Measurements from ENCODE around the gene SLC39A3.
A peak's percentile ranks its signal among the peaks of the same experiment; 100 is the strongest.
"Not testable (repeated sequence)": the region's sequence is repeated elsewhere in the genome, so short reads cannot be mapped to it uniquely, and the experiment has no call there.

The SLC39A3 gene

DNA sequence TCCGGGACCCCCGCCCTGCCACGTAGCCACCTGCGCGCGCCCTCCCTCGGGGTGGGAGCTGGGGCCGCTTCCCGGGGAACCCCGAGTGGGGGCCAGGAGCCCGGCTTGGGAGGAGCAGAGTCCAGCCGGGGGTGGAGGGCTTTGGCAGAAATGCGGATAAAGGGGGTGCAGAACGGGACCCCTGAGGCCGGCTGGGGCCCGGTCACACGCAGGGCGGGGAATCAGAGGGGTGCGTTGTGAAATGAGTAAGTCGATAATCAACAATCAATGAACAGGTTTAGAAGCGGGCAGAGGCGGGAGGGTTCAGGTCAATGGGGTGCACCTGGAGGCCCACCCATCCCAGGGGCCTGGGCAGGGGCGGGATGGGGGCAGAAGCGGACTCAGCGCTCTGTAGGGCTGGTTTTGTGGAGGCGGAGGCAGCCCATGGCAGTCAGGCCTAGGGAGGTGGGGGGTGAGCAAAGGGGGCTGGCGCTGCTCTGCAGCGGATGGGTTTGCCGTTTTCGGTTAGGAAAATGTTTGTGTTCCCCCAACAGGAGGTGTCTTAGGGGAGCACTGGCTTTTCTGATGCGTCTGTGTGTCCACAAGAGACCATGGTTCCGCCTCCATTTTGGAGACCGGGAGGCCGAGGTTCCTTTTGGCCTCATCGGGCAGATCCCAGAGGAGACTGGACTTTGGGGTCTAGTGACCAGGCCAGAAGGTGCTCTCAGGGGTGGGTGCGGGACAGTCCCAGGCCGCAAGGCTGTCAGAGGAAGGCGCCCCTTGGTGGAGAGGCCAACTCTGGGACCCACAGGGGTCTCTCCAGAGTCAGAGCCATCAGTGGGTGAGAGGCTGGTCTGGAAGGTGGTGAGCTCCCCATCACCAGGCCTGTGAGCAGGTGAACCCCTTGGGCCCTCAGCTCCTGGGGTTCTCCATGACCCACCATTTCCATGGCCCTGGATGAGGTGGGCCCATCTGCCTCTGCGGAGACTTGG is 18.0 kb downstream of the SLC39A3 start:
- no peak for DNase-seq

DNA sequence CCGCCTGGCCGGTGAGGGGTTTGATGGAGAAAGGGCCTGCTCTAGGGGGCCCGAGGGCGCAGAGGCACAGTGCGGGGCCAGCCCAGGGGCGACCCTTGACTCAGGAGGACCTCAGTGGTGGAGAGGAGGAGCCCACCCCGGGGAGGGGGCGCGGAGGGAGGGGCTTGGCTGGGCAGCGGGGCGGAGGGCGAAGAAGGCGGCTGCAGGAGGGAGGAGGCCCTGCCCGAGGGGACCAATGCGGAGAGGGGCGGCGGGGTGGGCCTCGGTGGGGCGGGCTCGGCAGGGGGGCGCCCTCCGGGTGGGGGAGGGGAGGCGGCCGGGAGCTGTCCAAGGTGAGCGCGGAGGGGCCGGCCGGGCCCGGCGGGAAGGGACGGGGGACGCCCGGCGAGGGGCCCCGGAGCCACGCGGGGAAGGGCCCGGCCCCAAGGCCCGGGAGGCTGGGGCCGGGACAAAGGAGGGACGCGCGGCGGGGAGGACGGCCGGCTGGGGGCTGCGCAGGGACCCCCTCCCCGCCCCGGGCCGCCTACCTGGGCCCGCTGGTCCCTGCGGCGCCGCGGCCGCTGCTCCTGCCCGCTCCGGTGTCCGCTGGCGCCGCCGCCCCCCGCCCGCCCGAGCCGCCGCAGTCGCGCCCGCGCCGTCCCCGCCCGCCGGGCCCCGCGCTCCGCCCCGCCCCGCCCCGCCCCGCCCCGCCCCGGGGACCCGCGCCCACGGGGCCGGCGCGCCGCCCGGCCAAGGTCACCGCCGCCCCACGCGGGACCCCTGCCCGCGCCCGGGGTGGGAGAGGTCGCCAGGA is 18.8 kb downstream of the SLC39A3 start, which contains the start of gene DIRAS1:
Gene DIRAS1 (minus strand): TSS at position 596 of the 793 bp plus-strand sequence. CDS start 3,566 bp downstream, outside the sequence.
- DNase-seq: no peak

DNA sequence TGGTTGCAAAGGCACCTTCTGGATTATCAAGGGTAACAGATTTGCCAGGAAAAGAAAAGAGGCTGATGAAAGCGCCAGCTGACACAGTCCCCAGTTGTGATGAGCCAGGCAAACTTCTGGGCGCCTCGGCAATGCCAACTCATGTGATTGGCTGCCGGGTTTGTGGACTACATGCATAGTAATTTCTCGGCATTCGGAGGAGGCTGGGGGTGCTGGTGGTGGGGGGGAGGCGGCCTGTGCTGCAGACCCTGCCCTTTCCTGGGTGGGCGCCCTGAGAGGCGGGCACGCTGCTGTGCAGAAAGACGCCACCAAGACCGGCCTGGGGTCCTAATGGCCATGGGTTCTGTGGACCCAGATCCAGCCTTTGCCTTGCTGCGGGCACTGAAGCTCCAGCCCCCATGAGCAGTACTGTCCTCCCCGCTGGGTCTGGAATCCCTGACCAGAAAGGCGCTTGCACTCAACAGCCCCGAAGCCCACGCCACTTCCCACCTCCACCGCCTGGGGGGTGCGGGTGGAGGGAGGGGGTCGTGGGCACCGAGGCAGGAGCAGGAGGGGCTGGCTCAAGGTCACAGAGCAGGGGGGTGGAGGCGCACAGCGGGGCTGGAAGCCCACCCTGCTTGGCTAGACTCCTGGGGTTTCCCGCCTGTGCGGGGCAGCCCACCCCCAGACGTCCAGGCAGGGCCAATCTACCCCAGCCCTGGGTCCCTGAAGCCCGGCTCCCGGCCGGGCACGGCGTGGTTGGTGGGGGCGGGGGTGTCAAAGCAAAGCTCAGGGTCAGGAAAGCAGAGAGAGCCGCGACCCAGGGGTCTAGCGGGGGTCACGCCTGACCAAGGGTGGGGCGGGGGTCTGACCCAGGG is 19.7 kb downstream of the SLC39A3 start:
- DNase-seq: peak; percentile 13

DNA sequence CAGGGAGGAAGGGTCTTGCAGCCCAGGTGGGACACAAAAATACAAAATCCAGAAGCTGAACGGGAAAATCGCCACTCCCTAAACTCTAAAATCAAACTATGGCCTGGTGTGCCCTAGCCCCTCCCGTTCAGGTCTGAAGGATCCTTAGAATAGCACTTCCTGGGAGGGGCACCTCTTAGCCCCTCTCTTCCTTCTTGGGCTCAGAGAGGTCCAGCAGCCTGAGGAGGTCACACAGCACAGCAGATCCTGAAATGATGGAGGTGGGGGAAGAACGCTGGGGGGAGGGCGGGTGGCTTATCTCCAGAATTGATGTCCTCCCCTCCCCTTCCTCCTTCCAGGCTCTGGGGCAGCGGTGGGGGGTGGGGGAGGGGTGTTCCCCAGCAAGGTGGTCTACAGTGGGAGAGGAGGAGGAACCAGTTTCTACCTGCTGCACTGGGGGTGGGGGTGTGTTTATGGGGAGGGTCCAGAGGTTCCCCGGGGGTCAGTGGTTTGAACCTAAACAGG is 20.5 kb downstream of the SLC39A3 start:
- DNase-seq: no peak

DNA sequence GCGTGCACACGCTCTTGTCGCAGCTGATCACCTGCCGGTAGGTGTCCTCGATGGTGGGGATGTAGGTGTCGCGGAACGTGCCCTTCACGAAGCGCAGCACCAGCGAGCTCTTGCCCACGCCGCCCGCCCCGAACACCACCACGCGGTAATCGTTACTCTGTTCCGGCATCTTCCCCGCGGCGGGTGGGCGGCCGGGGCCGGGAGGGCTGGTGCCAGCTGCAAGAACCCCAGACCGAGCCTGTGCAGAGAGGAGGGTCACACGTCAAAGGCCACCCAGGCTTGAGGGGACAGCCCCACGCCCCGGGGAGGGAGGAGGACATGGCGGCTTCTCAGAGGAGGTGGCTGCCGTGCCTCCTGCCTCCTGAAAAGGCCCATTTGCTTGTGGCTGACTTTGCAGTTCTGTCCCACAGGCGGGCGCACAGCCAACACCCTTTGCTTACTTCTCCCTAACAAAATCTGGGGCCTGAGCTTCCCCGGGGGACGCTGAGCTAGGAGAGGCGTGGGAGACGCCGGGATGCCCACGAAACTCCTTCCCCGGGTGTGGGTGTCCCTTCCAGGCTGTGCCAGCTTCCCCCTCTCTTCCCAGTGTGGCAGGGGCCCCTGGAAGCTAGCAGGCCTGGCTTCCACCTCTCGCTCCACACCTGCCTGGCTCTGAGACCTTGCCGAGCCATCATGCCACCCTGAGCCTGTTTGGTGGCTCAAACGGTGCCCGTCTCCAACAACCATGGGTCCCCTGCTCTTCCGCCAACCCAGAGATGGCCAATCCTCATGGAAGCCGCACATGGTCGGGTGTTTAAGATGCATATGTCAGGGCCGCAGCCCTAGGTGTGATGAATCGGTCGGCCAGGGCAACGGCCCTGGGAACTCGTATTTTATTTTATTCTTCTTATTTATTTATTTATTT is 21.9 kb downstream of the SLC39A3 start:
- no peak for DNase-seq

DNA sequence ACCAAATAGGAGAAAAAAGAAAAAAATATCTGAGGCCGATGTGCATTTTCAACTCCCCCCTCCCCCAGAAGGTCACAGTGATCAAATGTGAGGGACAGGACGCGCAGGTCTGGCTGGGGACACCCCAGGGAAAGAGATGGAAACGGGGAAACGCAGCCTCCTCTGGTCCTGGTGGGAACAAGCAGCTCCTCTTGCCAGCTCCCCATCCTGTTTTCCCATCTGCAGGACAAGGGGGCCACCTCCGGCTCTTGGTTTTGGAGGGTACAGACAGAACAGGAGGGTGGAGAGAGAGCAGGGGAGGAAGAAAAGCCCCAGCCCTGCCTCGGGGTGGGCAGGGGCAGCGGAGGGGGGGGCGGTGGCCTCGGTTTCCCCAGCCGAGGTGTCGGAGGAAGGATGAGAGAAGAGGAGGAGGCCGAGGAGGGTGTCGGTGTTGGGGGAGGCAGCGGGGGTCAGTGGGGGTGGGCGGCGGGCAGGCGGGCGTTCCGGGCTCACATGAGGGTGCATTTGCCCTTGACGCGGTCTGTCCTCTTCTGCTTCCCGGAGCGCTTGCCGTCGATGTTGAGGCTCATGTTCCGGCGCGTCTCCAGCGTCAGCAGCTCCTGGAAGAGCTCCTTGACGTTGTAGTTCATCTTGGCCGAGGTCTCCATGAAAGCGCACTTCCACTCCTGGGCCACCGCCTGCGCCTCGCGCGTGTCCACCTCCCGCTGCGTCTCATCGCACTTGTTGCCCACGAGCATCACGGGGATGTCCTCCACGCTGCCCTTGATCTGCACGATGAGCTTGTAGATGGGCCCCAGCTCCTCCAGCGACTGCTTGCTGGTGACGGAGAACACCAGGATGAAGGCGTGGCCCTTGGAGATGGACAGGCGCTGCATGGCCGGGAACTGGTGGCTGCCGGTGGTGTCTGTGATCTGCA is 22.8 kb downstream of the SLC39A3 start:
- DNase-seq: no peak

DNA sequence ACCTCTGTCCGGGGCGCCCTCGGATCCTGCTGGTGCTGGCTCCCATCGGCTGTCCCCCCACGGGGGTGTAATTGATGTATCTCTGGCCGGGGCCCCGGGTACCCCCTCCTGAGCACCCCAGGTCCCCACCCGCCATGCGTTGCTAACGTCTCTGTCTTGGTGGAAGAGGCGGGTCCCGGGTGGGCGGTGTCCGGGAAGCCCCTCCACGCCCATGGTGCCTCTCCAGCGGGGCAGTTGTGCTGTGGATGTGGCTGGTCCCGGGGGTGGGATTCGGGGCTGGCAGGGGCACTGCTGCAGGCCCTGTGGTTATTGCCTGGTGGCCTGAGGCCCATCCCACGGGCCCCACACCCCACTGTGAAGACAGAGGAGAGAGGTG is 23.6 kb downstream of the SLC39A3 start:
- DNase-seq: no peak

DNA sequence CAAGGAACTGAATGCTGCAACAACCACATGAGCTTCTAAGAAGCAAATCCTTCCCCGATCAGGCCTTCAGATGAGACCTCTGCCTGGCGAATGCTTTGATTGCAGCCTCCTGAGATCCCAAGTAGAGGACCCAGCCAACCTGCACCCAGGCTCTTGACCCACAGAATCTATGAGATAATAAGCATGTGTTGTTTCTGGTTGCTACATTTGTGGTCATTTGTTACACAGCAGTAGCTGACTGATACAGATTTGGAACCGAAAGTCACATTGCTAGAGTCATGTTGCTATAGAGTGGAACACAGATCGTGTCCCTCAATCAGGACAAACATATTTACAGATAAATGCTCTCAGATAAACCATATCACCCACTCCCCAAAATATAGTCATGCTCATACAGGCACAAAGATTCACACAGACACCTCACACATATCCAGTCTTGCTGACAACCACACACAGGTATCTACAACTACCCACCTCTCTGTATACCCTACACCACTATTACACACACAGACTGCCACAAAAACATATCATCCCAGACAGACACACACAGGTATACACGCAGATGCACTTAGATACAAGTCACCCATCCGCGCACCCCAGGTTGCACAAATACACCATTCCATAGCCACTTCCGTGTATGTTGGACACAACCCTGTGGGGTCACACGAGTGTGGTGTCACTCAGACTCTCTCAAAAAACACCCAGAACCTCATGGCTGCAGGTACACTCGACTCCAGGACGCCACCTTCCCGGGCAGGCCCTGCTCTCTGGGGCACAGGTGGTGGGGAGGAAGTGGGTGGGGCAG is 24.1 kb downstream of the SLC39A3 start:
- no peak for DNase-seq

DNA sequence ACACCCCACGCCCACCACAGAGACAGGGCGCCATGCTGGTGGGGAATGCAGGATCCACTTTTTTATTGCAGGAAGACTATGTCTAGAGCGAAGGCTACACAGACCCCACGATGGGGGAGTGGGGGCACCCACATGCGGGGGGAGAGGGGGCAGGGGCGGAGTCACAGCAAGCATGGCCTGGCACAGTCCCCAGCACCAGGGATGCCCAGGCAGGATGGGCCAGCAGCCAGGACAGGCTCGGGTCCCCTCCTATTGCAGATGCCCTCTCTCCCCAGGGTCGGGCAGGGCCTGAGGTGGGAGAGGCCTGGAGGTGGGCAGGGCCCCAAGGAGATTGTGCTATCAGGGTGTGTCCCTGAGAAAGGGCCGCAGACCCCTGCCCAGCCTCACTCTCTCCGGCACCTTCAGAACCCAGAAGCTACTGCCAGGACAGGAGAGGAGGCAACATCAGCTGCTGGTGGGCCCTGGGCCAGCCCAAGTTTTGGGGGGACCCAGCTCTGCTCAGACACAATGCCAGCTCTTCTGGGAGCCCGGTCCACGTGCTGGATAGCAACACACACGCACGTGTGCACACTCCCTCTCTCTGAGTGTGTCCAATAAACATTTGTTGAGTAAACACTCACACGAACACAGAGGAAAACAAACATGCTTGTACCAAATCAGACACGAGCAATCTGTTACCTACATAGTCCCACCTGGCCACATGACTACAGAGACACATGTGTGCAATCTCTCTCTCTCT is 25.1 kb downstream of the SLC39A3 start:
- no peak for DNase-seq

DNA sequence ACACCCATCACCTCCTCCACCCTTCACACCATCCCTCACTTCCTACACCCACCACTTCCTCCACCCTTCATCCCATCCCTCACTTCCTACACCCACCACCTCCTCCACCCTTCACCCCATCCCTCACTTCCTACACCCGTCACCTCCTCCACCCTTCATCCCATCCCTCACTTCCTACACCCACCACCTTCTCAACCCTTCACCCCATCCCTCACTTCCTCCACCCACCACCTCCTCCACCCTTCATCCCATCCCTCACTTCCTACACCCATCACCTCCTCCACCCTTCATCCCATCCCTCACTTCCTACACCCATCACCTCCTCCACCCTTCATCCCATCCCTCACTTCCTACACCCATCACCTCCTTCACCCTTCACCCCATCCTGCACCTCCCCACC is 25.7 kb downstream of the SLC39A3 start:
- not testable (repeated sequence) for DNase-seq

DNA sequence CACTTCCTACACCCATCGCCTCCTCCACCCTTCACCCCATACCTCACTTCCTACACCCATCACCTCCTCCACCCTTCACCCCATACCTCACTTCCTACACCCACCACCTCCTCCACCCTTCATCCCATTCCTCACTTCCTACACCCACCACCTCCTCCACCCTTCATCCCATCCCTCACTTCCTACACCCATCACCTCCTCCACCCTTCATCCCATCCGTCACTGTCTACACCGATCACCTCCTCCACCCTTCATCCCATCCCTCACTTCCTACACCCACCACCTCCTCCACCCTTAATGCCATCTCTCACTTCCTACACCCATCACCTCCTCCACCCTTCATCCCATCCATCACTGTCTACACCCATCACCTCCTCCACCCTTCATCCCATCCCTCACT is 26.6 kb downstream of the SLC39A3 start:
- DNase-seq: not testable (repeated sequence)

DNA sequence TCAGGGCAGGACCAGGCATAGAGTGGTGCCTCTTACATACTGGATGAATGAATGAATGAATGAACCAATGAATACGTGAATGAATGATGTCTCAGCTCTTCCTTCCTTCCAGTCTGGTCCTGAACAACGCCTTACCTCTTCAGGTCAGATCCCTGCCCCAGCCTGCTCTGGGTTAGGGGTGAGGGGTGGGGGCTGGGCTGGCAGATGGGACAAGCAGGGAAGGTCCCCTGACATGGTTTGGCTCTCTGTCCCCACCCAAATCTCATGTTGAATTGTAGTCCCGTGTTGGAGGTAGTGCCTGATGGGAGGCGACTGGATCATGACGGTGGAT is 28.0 kb downstream of the SLC39A3 start:
- no peak for DNase-seq

DNA sequence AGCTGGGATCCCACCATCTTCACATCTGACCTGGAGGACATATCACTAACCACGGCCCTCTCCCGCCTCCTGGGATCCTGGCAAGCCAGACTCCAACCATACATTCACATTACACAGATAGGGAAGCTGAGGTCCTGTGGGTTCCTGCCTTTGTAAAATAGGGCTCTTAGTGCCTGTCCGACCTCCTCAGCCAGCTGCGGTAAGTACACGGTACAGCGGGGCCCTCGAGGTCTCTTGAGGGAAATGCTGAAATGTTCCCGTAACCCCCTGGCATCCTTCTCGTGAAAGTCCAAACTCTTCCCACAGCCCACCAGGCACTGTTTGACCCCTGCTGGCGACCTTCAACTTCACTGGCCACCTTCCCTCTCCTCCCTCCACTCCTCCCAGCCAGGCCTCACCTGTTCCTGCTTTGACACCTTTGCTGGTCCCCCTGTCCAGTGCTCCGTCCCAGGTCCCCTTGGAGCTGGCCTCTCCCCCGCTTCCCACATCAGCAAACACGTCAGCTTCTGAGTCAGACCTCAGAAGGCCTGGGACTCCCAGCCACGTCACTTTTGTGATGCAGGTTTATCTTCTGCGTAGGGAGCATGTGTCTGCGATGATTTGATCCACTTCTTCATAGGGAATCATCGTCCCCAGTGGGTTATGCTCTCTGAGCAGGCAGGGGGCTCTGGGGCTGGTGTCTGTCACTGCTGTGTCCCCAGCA is 28.5 kb downstream of the SLC39A3 start:
- DNase-seq: peak; percentile 19

DNA sequence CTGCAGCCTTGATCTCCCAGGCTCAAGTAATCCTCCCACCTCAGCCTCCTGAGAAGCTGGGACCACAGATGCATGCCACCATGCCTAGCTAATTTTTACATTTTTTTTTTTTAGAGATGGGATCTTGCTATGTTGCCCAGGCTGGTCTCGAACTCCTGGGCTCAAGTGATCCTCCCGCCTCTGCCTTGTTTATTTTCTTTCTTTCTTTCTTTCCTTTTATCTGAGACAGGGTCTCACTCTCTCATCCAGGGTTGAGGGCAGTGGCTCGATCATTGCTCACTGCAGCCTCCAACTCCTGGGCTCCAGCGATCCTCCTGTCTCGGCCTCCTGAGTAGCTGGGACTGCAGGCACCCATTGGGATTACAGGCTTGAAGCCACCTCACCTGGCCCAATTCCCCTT is 33.6 kb downstream of the SLC39A3 start:
- DNase-seq: no peak

DNA sequence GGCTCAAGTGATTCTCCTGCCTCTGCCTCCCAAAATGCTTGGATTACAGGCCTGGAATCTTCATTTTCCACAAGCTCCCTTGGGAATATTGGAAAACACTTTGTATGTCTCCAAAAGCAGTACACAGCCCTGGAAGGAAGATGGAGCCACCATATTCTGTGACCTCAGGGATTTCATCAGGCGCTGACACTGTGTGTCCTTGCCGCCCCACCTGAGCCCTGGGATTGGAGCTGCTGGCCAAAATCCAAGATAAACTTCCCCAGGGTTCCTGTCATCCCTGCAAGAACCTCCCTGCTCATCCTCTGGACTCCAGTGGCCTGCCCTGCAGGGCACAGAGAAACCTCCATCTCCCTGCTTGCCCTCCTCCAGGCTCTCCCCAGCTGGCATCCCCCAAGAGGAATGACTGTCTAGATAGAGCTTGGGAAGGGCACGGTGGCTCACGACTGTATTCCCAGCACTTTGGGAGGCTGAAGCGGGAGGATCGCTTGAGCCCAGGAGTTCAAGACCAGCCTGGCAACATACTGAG is 36.1 kb downstream of the SLC39A3 start:
- no peak for DNase-seq

DNA sequence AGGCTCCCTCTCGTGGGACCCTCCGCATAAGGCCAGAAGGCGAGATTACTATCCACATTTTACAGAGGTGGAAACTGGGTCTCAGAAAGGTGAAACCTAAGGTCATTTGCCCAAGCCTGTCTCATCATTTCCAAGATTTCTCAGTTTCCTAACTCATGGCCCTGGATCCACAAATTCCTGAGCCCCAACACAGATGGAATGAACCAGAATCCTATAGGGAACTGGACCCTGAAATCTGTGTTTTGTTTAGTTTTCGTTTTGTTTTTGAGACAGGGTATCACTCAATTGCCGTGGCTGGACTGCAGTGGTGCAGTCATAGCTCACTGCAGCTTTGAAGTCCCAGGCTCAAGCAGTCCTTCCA is 36.8 kb downstream of the SLC39A3 start:
- DNase-seq: no peak

DNA sequence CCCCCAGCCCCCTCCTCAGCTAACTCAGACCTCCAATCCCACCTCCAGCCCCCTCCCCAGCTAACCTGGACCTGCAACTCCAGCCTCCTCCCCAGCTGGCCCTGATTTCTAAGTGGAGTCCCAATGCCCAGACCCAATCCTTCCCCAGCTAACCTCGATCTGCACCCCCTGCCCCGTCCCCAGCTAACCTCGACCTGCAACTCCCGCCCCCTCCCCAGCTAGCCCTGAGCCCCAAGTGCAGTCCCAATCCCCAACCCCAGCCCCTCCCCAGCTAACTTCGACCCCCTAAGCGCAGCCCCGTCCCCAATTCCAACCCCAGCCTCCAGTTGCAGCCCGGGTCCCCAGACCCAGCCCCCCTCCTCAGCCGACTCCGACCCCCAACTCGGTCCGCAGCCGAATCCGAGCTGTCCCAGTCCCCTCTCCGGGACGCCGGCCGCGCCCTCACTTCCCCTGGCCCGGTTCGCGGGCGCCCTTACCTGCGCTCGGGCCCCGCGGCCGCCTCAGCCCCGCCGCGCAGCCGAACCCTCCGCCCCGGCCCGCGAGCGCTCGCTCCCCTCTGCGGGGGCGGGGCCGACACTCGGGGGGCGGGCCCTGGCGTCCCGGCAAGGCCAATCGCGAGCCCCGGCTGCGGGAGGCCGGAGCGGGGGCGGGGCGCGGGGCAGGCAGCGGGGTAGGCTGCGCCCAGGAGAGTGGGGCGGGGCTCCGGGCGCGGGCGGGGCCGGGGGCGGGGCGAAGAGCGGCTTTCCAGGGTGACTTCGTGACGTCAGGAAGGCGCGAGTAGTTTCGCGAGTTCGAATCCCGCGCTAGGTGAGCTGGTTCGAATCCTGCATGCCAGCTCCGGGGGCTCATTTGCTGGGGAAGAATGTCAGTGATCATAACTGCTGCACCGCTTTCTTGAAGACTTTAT is 37.4 kb downstream of the SLC39A3 start, which contains the start of gene GNG7:
Gene GNG7 (minus strand): TSS at position 525 of the 907 bp plus-strand sequence. CDS start 182,006 bp downstream, outside the sequence.
- peak; percentile 84 for DNase-seq

All from fibroblast of upper back skin (primary cell).